MCF 10A (cell line): Measurements from ENCODE around the gene GORAB. TPM values are rescaled to one million over a fixed set of nuclear protein-coding genes. Genes with fewer than 3 reads are reported as not detected.

ENCODE experiments used
- BruUV-seq: library from RNA; stranded (reverse); fragments of 400-500 nt; replicated peaks from 2 replicates; lab custom pipeline; 2021; lab: Mats Ljungman, UMichigan
- CTCF ChIA-PET: fragments of 300-600 bp; sonication (Branson Sonifier 250); formaldehyde crosslinking; extraction: SDS; loops from one replicate; lab custom pipeline; 2021; ENCODE audit warnings: antibody characterized with exemption, inconsistent platforms; lab: Yijun Ruan, JAX
- POLR2A ChIA-PET: fragments of 300-600, 350-650 bp; sonication (Branson Sonifier 250); formaldehyde crosslinking; extraction: SDS; loops from one replicate; lab custom pipeline; 2020; ENCODE audit warnings: antibody characterized with exemption, inconsistent platforms; lab: Yijun Ruan, JAX
- DNase-seq: peaks from one replicate; pipeline ENCODE4 v3.0.0-alpha.2; 2018; ENCODE audit not compliant: unreplicated experiment
- H3K27ac Mint-ChIP-seq: one replicate; pipeline ENCODE4 v1.8.0; 2022; ENCODE audit warnings: mild to moderate bottlenecking, low read depth, mixed read lengths; ENCODE audit not compliant: unreplicated experiment
- H3K27me3 Mint-ChIP-seq: one replicate; pipeline ENCODE4 v1.8.0; 2022; ENCODE audit warnings: mixed read lengths; ENCODE audit not compliant: insufficient read depth, unreplicated experiment
- H3K36me3 Mint-ChIP-seq: one replicate; pipeline ENCODE4 v1.8.0; 2022; ENCODE audit warnings: mild to moderate bottlenecking, moderate library complexity, mixed read lengths; ENCODE audit not compliant: insufficient read depth, unreplicated experiment
- H3K4me1 Mint-ChIP-seq: one replicate; pipeline ENCODE4 v1.8.0; 2022; ENCODE audit warnings: mixed read lengths; ENCODE audit not compliant: insufficient read depth, unreplicated experiment
- H3K4me3 Mint-ChIP-seq: one replicate; pipeline ENCODE4 v1.8.0; 2022; ENCODE audit warnings: mild to moderate bottlenecking, moderate library complexity, mixed read lengths; ENCODE audit not compliant: unreplicated experiment
- H3K9me3 Mint-ChIP-seq: one replicate; pipeline ENCODE4 v1.8.0; 2022; ENCODE audit warnings: mixed read lengths; ENCODE audit not compliant: unreplicated experiment
- CTCF ChIP-seq: fragments of 200-600 bp; IDR thresholded peaks from one replicate; pipeline ENCODE4 v1.8.0; 2022; ENCODE audit warnings: antibody characterized with exemption, mild to moderate bottlenecking; ENCODE audit not compliant: unreplicated experiment
- intact Hi-C: fragments of 100-400 bp; cut with micrococcal nuclease; formaldehyde crosslinking; loops from 2 replicates; pipeline ENCODE4 v1.14.1; 2022
- total RNA-seq: library from RNA; stranded (reverse); gene quantifications from 2 replicates; pipeline ENCODE4 v1.2.3, GENCODE V29; 2022

Gene GORAB
- total RNA-seq, 1 experiment from 2014 or later = 14.0 TPM

- Mint-ChIP-seq H3K36me3 (no peaks in the 10 kb centered on the region), H3K27ac (peak overlapping the region; percentile 82), H3K4me1 (peaks cover 33% of the 10 kb centered on the region), H3K4me3 (no peak overlapping the region), H3K27me3 (no peaks in the 10 kb centered on the region), H3K9me3 (peaks cover 16% of the 10 kb centered on the region)
- no TSS peak for BruUV-seq
- POLR2A ChIA-PET = interaction anchor here (1.1 kb wide), 1 partner anchor 30 kb away, joined by 3 read pairs; no protein-coding TSS in a partner anchor
- no peak for DNase-seq
- TF ChIP-seq CTCF = no peak
- intact Hi-C loops = no loop called here
- CTCF ChIA-PET = interaction anchor here (0.6 kb wide), 1 partner anchor 49 kb away, joined by 3 read pairs; no protein-coding TSS in a partner anchor
These were observed 28.8 kb downstream of the GORAB start for GRCh38 chr1:170560681-170561285.

GRCh38 chr1:170562646-170563338, 30.8 kb downstream of the GORAB start:
- CTCF ChIA-PET = interaction anchor here (0.5 to 1.8 kb wide), 7 partner anchors 19 to 634 kb away, joined by 3 to 4 read pairs (median 3); partner anchors contain the start of gene GORAB

GRCh38 chr1:170567214-170567613, 35.2 kb downstream of the GORAB start:
- no TSS peak for BruUV-seq
- CTCF ChIA-PET = no interaction called here
- TF ChIP-seq CTCF = no peak
- Mint-ChIP-seq H3K36me3 (no peaks in the 10 kb centered on the region), H3K27ac (no peak overlapping the region), H3K27me3 (no peaks in the 10 kb centered on the region), H3K4me3 (no peak overlapping the region), H3K4me1 (peaks cover 31% of the 10 kb centered on the region), H3K9me3 (peaks cover 13% of the 10 kb centered on the region)
- no peak for DNase-seq
- POLR2A ChIA-PET = interaction anchor here (0.6 to 0.9 kb wide), 2 partner anchors 9 to 43 kb away, joined by 3 read pairs; no protein-coding TSS in a partner anchor
- intact Hi-C loops = no loop called here

More at GRCh38 chr1:170562646-170563338, 30.8 kb downstream of the GORAB start:
- BruUV-seq = no TSS peak
- TF ChIP-seq CTCF = no peak
- H3K4me3 Mint-ChIP-seq = peak overlapping the region; percentile 27
- H3K27me3 Mint-ChIP-seq = no peaks in the 10 kb centered on the region
- intact Hi-C loops = loop anchor here (2.0 kb wide), 1 partner anchor 30 kb away; the partner anchor contains the start of gene GORAB
- DNase-seq = peak; percentile 95
- peaks cover 33% of the 10 kb centered on the region for H3K4me1 Mint-ChIP-seq
- peaks cover 16% of the 10 kb centered on the region for H3K9me3 Mint-ChIP-seq
- no peaks in the 10 kb centered on the region for H3K36me3 Mint-ChIP-seq
- H3K27ac Mint-ChIP-seq = peak overlapping the region; percentile 83
- POLR2A ChIA-PET = interaction anchor here (0.7 to 2.7 kb wide), 7 partner anchors 8 to 315 kb away, joined by 3 to 20 read pairs (median 5); partner anchors contain the start of gene GORAB

GRCh38 chr1:170568197-170568596, 36.2 kb downstream of the GORAB start:
- no TSS peak for BruUV-seq
- intact Hi-C loops = no loop called here
- TF ChIP-seq CTCF = no peak
- H3K27me3 Mint-ChIP-seq = no peaks in the 10 kb centered on the region
- peaks cover 21% of the 10 kb centered on the region for H3K4me1 Mint-ChIP-seq
- H3K4me3 Mint-ChIP-seq = no peak overlapping the region
- ChIA-PET POLR2A (no interaction called here), CTCF (no interaction called here)
- H3K9me3 Mint-ChIP-seq = peaks cover 15% of the 10 kb centered on the region
- H3K36me3 Mint-ChIP-seq = no peaks in the 10 kb centered on the region
- H3K27ac Mint-ChIP-seq = no peak overlapping the region
- no peak for DNase-seq
